HG02678 (cell line): ENCODE data around the gene GRN.
A peak's percentile ranks its signal among the peaks of the same experiment; 100 is the strongest.

Experiments
- ATAC-seq: cut with Tn5 transposase; IDR thresholded peaks from one replicate; pipeline ENCODE4 v1.9.1; 2021; ENCODE audit warnings: mild to moderate bottlenecking, moderate library complexity; ENCODE audit not compliant: unreplicated experiment

GRN gene

GRCh38 chr17:44344939-44345453 lies at the start of gene GRN:
GRN (plus strand) TSS chr17:44345302; CDS start chr17:44349165, 3,863 bp downstream.
- ATAC-seq, result peak; percentile 67

- ATAC-seq, result no peak
Measured at GRCh38 chr17:44297975-44298374, 47.1 kb upstream of the GRN start.

- ATAC-seq, result no peak
Measured at GRCh38 chr17:44304651-44305050, 40.5 kb upstream of the GRN start.

- no peak for ATAC-seq
Measured at GRCh38 chr17:44307387-44308186, 37.5 kb upstream of the GRN start.

GRCh38 chr17:44308320-44308818 lies 36.7 kb upstream of the GRN start, which contains the start of gene RUNDC3A:
RUNDC3A (plus strand) TSS chr17:44308601; CDS start chr17:44308833, 232 bp downstream.
- peak; percentile 62 for ATAC-seq

- ATAC-seq, result no peak
Measured at GRCh38 chr17:44308865-44309264, 36.2 kb upstream of the GRN start.

- no peak for ATAC-seq
Measured at GRCh38 chr17:44309472-44309871, 35.6 kb upstream of the GRN start.

- ATAC-seq, result no peak
Measured at GRCh38 chr17:44310188-44310587, 34.9 kb upstream of the GRN start.

GRCh38 chr17:44310609-44311376 lies 34.3 kb upstream of the GRN start:
- no peak for ATAC-seq

- ATAC-seq, result no peak
Measured at GRCh38 chr17:44311562-44312181, 33.4 kb upstream of the GRN start.

- ATAC-seq, result no peak
Measured at GRCh38 chr17:44312396-44313104, 32.6 kb upstream of the GRN start.

GRCh38 chr17:44314031-44314430 lies 31.1 kb upstream of the GRN start:
- ATAC-seq, result no peak

GRCh38 chr17:44314524-44314868 lies 30.6 kb upstream of the GRN start:
- ATAC-seq, result no peak

- no peak for ATAC-seq
Measured at GRCh38 chr17:44314869-44315661, 30.0 kb upstream of the GRN start.

- ATAC-seq, result no peak
Measured at GRCh38 chr17:44315760-44316731, 29.1 kb upstream of the GRN start.

GRCh38 chr17:44317545-44317944 lies 27.6 kb upstream of the GRN start:
- no peak for ATAC-seq

- no peak for ATAC-seq
Measured at GRCh38 chr17:44318077-44318892, 26.8 kb upstream of the GRN start.

GRCh38 chr17:44320066-44320465 lies 25.0 kb upstream of the GRN start:
- no peak for ATAC-seq
